Stomach (tissue), 9 donors: ENCODE measurements around the gene AKAP12. TPM values are rescaled to one million over a fixed set of nuclear protein-coding genes. Genes with fewer than 3 reads are reported as not detected.

Experiments used
- DNase-seq, 2 donors: peaks; one replicate each; pipeline versions ENCODE4 v3.0.0 to v3.0.0-alpha.2; 2013 to 2019
- H3K27ac ChIP-seq, 5 donors: fragments of 200-600 bp in 4 of 5; sonication (generic) in 4 of 5; one replicate each; pipeline ENCODE4 v1.5.1; 2013 to 2019; ENCODE audit warnings: mild to moderate bottlenecking in 1 of 5, moderate library complexity in 1 of 5
- H3K27me3 ChIP-seq, 3 donors: fragments of 200-600 bp; sonication (generic); one replicate each; pipeline ENCODE4 v1.5.1; 2017 to 2019; ENCODE audit warnings: mixed run types in 1 of 3
- H3K36me3 ChIP-seq, 4 donors: fragments of 200-600 bp; sonication (generic); 1 replicate in 3 of 4; 2 replicates in 1 of 4; pipeline ENCODE4 v1.5.1; 2016 to 2019
- H3K4me1 ChIP-seq, 4 donors: fragments of 200-600 bp; sonication (generic); one replicate each; pipeline ENCODE4 v1.5.1; 2016 to 2019
- H3K4me3 ChIP-seq, 4 donors: fragments of 200-600 bp; sonication (generic) in 3 of 4; one replicate each; pipeline ENCODE4 v1.5.1; 2016 to 2019; ENCODE audit warnings: mild to moderate bottlenecking in 1 of 4
- H3K9me3 ChIP-seq, 4 donors: fragments of 200-600 bp; sonication (generic); one replicate each; pipeline ENCODE4 v1.5.1; 2016 to 2019
- CTCF ChIP-seq, 7 experiments: fragments of 450-650 bp in 4 of 7; fragments of 200-600 bp in 3 of 7; sonication (generic) in 3 of 7; IDR thresholded peaks; one replicate each; pipeline ENCODE4 v1.5.1; 2016 to 2019; ENCODE audit warnings: antibody characterized with exemption in 7 of 7, control low read depth in 2 of 7, mild to moderate bottlenecking in 1 of 7
- EP300 ChIP-seq: sonication (generic); formaldehyde crosslinking; IDR thresholded peaks from one replicate; pipeline ENCODE4 v1.6.1; 2017; ENCODE audit warnings: antibody characterized with exemption
- POLR2A ChIP-seq, 4 donors: fragments of 450-650 bp; IDR thresholded peaks; one replicate each; pipeline ENCODE4 v1.6.1; 2016; ENCODE audit warnings: antibody characterized with exemption in 4 of 4, control low read depth in 2 of 4, mild to moderate bottlenecking in 1 of 4, moderate library complexity in 1 of 4
- POLR2AphosphoS5 ChIP-seq, 3 donors: sonication (generic); formaldehyde crosslinking; IDR thresholded peaks; one replicate each; pipeline ENCODE4 v1.6.1; 2016; ENCODE audit warnings: antibody characterized with exemption in 3 of 3
- WGBS, 5 donors: extraction: QIAGEN DNeasy Blood & Tissue Kit in 3 of 5; methylation state at CpG; one replicate each; pipeline versions ENCODE4 v1.1.5 to v1.1.7; 2013 to 2018; 5-methylcytosine and 5-hydroxymethylcytosine counted together
- intact Hi-C: fragments of 100-400 bp; cut with DNase I; formaldehyde crosslinking; loops from one replicate; pipeline ENCODE4 v1.15.1; 2023; ENCODE audit warnings: low total_unique reads
- polyA plus RNA-seq, 3 donors: library from polyadenylated mRNA; stranded (reverse); fragments of 200-250 nt; gene quantifications; one replicate each; pipeline ENCODE4 v1.2.3, GENCODE V29; 2013
- total RNA-seq, 5 donors: library from RNA; depleted of rRNA; stranded (reverse); fragments of >200 nt; gene quantifications; one replicate each; pipeline versions ENCODE4 v1.1.0 to v1.2.3, GENCODE V29; 2014 to 2016
- donor health status: healthy with polysubstance abuse.
- donor health status: Bipolar disorder and iron deficiency.
- donor health status: healthy.

AKAP12 gene
- total and polyA plus RNA-seq, 8 donors: 4.2 to 110 (median 35.0) TPM

DNA sequence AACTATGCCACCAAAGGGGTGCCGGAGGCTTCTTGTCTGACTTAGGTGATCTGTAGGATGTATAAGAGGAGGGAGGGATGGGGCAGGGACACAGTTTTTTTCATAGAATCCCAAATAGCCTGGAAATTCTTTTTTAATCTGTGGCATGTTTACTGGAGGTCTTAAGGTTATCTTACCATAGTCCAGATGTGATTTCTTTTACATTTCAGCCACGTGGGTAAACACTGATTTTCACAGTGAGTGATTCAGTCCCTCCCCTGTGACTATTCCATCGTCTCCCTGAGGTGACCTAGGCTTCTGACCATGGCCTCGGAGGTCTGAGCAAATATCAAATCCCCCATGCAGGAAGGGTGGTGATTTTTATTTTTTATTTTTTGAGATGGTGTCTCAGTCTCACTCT lies 67.7 kb downstream of the AKAP12 start:
- intact Hi-C loops: no loop called here
- Histone ChIP-seq H3K9me3 (no peaks in the 10 kb centered on the region), H3K27ac (peak overlapping the region in 1 of 5 donors; percentile 80), H3K36me3 (no peaks in the 10 kb centered on the region), H3K4me1 (peaks cover 0 to 47% (median 27%) of the 10 kb centered on the region in 4 donors), H3K27me3 (no peaks in the 10 kb centered on the region), H3K4me3 (no peak overlapping the region)
- TF ChIP-seq CTCF (IDR thresholded peaks at IDR 0.05) (no peak), EP300 (no peak), POLR2A (IDR thresholded peaks at IDR 0.05) (no peak), POLR2AphosphoS5 (IDR thresholded peaks at IDR 0.05) (no peak)
- no peak for DNase-seq
- WGBS, 5 donors: 24 to 34% (median 28%) methylated on average over 4 of the region's 4 CpGs

GRCh38 chr6:151309619-151310018 lies 69.9 kb downstream of the AKAP12 start:
- H3K27ac ChIP-seq: peak overlapping the region in 3 of 5 donors; percentile 26 to 80 (median 41)

GRCh38 chr6:151310279-151310678 lies 70.5 kb downstream of the AKAP12 start:
- H3K4me1 ChIP-seq: peaks cover 0 to 56% (median 31%) of the 10 kb centered on the region in 4 donors
- 59 to 78% (median 75%) methylated on average over 12 of the region's 12 CpGs for WGBS, 5 donors
- no peak overlapping the region for H3K4me3 ChIP-seq
- H3K27me3 ChIP-seq: no peaks in the 10 kb centered on the region
- intact Hi-C loops: no loop called here
- TF ChIP-seq POLR2A (IDR thresholded peaks at IDR 0.05) (no peak), EP300 (no peak), POLR2AphosphoS5 (IDR thresholded peaks at IDR 0.05) (no peak), CTCF (IDR thresholded peaks at IDR 0.05) (no peak)
- no peaks in the 10 kb centered on the region for H3K9me3 ChIP-seq
- no peak for DNase-seq
- no peaks in the 10 kb centered on the region for H3K36me3 ChIP-seq
- H3K27ac ChIP-seq: peak overlapping the region in 3 of 5 donors; percentile 26 to 80 (median 30)

More at GRCh38 chr6:151309619-151310018, 69.9 kb downstream of the AKAP12 start:
- H3K4me3 ChIP-seq: no peak overlapping the region
- H3K4me1 ChIP-seq: peaks cover 0 to 56% (median 31%) of the 10 kb centered on the region in 4 donors
- H3K36me3 ChIP-seq: no peaks in the 10 kb centered on the region
- no peak for DNase-seq
- no peaks in the 10 kb centered on the region for H3K9me3 ChIP-seq
- H3K27me3 ChIP-seq: no peaks in the 10 kb centered on the region
- 63 to 73% (median 69%) methylated on average over 4 of the region's 4 CpGs for WGBS, 5 donors
- TF ChIP-seq CTCF (IDR thresholded peaks at IDR 0.05) (no peak), EP300 (no peak), POLR2A (IDR thresholded peaks at IDR 0.05) (no peak), POLR2AphosphoS5 (IDR thresholded peaks at IDR 0.05) (no peak)
- intact Hi-C loops: no loop called here

- TF ChIP-seq EP300 (no peak), CTCF (IDR thresholded peaks at IDR 0.05) (no peak), POLR2AphosphoS5 (IDR thresholded peaks at IDR 0.05) (no peak), POLR2A (IDR thresholded peaks at IDR 0.05) (no peak)
- no peaks in the 10 kb centered on the region for H3K36me3 ChIP-seq
- DNase-seq: no peak
- H3K27ac ChIP-seq: peak overlapping the region in 2 of 5 donors; percentile 17 to 80
- H3K4me1 ChIP-seq: peaks cover 0 to 56% (median 31%) of the 10 kb centered on the region in 4 donors
- intact Hi-C loops: no loop called here
- no peaks in the 10 kb centered on the region for H3K9me3 ChIP-seq
- no peak overlapping the region for H3K4me3 ChIP-seq
- 79 to 85% (median 81%) methylated on average over 14 of the region's 14 CpGs for WGBS, 5 donors
- no peaks in the 10 kb centered on the region for H3K27me3 ChIP-seq
Measured at GRCh38 chr6:151310852-151311767, 71.3 kb downstream of the AKAP12 start.
